Measurements from ENCODE around the gene PXMP4.

The PXMP4 gene

DNA sequence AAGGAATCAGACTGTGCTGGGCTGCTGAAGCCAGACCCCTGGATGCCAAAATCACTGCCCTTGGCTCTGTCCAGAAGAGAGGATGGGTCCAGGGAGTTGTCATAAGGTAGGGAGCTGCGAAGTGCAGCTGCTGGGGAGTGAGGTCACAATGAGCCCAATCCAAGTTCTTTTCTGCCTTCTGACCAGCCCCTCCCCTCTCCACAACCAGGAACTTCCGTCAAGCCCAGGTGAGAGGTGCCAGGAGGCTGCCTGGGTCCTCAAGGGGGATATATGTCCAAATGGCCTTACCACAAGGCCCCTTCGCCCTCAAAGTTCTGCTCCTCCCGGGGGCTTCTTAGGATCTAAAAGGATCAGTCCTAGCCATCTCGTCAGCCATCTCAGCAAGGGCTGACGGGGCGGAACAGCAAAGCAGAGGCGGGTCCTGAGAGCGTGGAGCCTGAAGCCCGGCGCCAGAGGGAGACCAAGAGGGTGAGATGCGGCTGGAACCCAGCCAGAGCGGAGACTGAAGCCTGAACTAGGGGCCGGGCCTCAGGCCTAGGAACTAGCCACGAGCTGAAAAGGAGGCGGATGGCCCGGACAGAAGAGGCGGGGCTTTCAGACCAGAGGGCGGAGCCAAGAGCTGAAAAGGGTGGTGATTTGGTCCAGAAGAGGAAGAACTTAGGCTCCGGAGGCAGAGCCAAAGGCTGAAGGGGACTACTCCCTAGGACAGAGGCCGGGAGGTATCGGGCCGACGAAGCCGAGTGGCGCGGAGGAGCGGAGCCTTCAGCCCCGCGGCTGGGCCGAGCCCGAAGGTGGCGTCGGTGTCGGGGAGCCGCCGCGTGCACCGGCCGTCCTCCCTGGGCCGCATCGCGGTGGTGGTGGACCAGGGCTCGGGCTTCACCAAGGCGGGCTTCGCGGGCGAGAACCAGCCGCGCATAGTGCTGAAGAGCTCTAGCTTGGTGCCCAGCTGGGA lies 53.5 kb downstream of the PXMP4 start, which contains the start of gene ACTL10:
TSS of gene ACTL10 (plus strand) at position 651 of the 952 bp plus-strand sequence. CDS start 555 bp downstream, outside the sequence.
- TF ChIP-seq, protein P1, sequence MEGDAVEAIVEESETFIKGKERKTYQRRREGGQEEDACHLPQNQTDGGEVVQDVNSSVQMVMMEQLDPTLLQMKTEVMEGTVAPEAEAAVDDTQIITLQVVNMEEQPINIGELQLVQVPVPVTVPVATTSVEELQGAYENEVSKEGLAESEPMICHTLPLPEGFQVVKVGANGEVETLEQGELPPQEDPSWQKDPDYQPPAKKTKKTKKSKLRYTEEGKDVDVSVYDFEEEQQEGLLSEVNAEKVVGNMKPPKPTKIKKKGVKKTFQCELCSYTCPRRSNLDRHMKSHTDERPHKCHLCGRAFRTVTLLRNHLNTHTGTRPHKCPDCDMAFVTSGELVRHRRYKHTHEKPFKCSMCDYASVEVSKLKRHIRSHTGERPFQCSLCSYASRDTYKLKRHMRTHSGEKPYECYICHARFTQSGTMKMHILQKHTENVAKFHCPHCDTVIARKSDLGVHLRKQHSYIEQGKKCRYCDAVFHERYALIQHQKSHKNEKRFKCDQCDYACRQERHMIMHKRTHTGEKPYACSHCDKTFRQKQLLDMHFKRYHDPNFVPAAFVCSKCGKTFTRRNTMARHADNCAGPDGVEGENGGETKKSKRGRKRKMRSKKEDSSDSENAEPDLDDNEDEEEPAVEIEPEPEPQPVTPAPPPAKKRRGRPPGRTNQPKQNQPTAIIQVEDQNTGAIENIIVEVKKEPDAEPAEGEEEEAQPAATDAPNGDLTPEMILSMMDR (conservative IDR thresholded peaks at IDR 0.05; ENCODE audit: control insufficient read depth, insufficient read depth, low read depth, low read length) = peak; percentile 33
- DNase-seq (ENCODE audit: low read depth) = peak; percentile 98
- peak within 1 kb of the TSS; percentile 45 for H3K4me3 ChIP-seq (ENCODE audit: control insufficient read depth, low read depth, low read length)

DNA sequence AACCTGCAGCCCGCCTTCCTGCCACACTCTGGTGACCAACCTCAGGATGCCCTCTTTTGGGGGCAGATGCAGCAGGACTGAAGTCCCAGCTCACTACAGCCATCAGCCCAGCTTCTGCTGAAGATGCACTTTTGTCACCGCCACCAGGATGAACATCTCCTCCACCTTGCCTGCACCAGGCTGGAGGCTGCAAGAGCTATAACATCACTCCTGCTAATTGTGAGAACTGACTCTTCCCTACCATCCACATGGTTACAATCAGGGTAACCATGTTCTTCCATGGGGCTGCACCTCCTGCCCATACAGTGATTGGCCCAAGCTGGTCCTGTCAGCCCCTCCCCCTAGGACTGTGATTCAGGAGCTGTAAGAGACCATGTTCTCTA lies 55.4 kb downstream of the PXMP4 start:
- DNase-seq (ENCODE audit: low read depth) = peak; percentile 28
- H3K4me3 ChIP-seq (ENCODE audit: control insufficient read depth, low read depth, low read length) = no peak overlapping the region
- TF ChIP-seq, protein P1 (conservative IDR thresholded peaks at IDR 0.05; ENCODE audit: control insufficient read depth, insufficient read depth, low read depth, low read length) = no peak

DNA sequence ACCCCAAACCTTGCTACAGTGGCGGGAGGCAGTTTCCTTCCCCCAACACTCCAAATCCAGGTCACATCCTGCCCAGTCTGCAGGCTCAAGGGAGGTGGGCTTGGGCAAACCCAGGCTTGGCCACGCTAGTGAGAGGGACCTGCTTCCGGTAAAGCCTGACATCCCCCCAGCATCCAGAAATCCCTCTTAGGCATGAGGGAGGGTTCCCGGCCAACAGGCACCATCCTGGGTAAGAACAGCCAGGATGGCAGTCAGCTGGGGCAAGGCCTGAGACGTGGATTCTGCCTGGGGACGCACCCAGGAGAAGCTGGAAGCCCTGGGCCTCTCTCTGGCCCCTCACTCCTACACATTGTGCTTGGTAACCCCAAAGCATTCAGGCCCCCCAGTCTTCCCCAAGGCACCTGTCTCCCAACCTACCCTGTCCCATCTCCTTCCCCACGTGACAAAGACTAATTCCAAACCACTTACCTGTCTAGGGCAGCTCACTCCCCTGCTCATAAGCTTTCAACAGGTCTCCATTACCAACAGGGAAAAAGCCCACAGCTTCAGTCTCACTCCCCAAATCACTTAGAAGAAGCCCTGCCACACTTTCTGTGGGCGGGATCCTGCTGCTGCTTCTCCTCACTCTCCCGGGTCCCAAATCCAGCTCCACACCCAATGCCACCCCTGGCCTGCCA lies 55.9 kb downstream of the PXMP4 start:
- TF ChIP-seq, protein P1 (conservative IDR thresholded peaks at IDR 0.05; ENCODE audit: control insufficient read depth, insufficient read depth, low read depth, low read length) = no peak
- no peak for DNase-seq (ENCODE audit: low read depth)
- H3K4me3 ChIP-seq (ENCODE audit: control insufficient read depth, low read depth, low read length) = peak overlapping the region; percentile 69

DNA sequence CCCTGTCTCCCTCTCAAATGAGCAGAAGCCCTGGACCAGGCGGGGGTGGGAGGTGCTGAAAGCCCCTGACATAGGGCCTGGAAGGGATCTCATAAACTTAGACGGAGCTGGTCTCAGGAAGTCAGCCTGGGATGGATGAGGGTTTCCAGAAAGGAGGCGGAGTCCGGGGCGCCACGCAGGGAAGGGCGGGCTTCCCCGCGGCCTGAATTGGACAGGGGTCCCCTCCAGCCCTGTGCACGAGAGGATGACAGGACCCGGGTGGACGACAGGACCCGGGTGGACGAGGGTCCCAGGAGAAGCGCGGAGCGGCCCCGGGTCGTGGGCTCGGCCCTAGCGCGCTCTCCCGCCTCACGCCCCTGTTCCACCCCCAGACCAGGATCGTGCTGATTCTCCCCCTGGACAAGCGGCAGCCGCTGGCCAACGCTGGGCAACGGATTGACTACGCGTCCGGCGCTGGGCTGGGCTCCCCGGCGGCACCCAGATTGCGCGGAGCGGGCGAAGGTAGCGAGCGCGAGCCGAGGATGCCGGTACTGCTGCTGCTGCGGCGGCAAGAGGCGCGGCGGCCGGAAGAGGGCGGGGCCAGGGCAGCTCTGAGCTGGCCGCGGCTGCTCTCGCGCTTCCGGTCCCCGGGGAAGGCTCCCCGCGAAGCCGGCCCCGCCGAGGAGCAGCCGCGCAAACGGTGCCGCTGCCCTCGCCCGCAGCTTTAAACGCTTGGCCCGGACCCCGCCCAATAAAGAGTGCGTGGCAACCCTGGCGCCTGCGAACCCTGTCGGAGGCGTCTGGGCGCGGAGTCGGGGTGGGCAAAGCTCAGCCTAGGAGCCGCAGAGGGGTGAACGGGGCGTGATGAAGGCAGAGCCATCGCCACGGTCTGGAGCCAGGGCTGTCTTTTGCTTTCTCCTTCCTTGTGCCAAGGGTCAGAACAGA lies 56.7 kb downstream of the PXMP4 start:
- TF ChIP-seq, protein P1 (conservative IDR thresholded peaks at IDR 0.05; ENCODE audit: control insufficient read depth, insufficient read depth, low read depth, low read length) = no peak
- peak; percentile 48 for DNase-seq (ENCODE audit: low read depth)

DNA sequence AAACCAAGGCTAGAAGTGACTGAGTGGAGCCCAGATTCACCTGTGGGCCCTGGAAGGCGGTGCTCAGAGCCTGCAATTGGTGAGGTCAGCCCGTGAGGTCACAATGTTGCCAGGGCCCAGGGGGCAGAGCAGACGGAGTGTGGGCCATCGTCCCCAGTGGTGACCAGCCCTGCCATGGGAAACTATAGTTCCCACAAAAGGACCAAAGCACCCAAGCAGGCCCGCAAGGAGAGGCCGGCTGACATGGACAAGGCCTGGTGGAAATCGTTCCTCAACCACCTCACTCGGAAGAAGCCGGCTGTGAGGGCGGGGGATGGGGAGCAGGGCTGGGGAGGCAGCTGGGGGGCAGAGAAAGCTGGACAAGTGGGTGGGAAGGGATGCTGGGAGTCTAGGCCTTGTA lies 57.9 kb downstream of the PXMP4 start, which contains the start of gene C20orf144:
TSS of gene C20orf144 (plus strand) at position 156 of the 400 bp plus-strand sequence. CDS start at position 175, 19 bp downstream.
- TF ChIP-seq, protein P1 (conservative IDR thresholded peaks at IDR 0.05; ENCODE audit: control insufficient read depth, insufficient read depth, low read depth, low read length) = no peak
- H3K4me3 ChIP-seq (ENCODE audit: control insufficient read depth, low read depth, low read length) = peak within 1 kb of the TSS; percentile 69

More for the DNA sequence above, 56.7 kb downstream of the PXMP4 start:
- H3K4me3 ChIP-seq (ENCODE audit: control insufficient read depth, low read depth, low read length) = peak overlapping the region; percentile 69

DNA sequence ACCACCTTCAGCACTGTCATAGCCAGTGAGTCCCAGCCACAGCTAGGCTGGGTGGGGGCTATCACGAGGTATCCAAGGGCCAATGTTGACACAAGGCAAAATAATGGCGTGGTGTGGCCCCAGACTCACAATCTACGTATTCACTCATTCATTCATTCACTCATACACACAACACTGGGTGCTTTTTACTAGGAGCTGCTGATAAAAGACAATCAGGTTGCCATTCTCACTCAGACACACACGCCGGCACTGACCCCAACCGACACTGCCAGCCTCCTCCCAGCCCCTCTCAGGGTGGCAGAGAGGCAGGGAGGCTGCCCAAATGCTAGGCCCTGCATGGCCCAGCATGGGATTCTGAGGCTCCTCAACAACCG lies 59.4 kb downstream of the PXMP4 start:
- TF ChIP-seq, protein P1 (conservative IDR thresholded peaks at IDR 0.05; ENCODE audit: control insufficient read depth, insufficient read depth, low read depth, low read length) = no peak
- no peak for DNase-seq (ENCODE audit: low read depth)
- no peak overlapping the region for H3K4me3 ChIP-seq (ENCODE audit: control insufficient read depth, low read depth, low read length)

More for the DNA sequence above, 57.9 kb downstream of the PXMP4 start, which contains the start of gene C20orf144:
- DNase-seq (ENCODE audit: low read depth) = no peak
